ENCODE data around the gene PANK1.

PANK1 gene

GRCh38 chr10:89590326-89590725 is 54.7 kb downstream of the PANK1 start:
- Histone ChIP-seq H3K9me2 (replicated peaks; ENCODE audit: insufficient read depth, low read length) (no peaks in the 10 kb centered on the region), H3K4me2 (ENCODE audit: low read depth, low read length) (no peak overlapping the region), H3K36me3 (replicated peaks; ENCODE audit: insufficient read depth, low read length) (no peaks in the 10 kb centered on the region), H3K4me3 (ENCODE audit: low read length) (no peak overlapping the region), H3K4me1 (ENCODE audit: low read length) (no peaks in the 10 kb centered on the region), H3K9me3 (replicated peaks; ENCODE audit: insufficient read depth, low read length) (no peaks in the 10 kb centered on the region), H3K27ac (ENCODE audit: low read length) (no peak overlapping the region), H3F3A (ENCODE audit: insufficient read depth, low read length) (no peaks in the 10 kb centered on the region), H2AFZ (ENCODE audit: low read length) (no peak overlapping the region), H3K79me2 (ENCODE audit: low read length) (no peaks in the 10 kb centered on the region), H3K9ac (ENCODE audit: low read length) (no peak overlapping the region), H4K20me1 (ENCODE audit: insufficient read depth, low read length) (no peaks in the 10 kb centered on the region), H3K27me3 (replicated peaks; ENCODE audit: insufficient read depth, low read length) (no peaks in the 10 kb centered on the region)
- no peak for TF ChIP-seq CTCF (IDR thresholded peaks at IDR 0.05; ENCODE audit: low read length)
- no peak for TF ChIP-seq EZH2phosphoT487 (IDR thresholded peaks at IDR 0.05; ENCODE audit: low read length)
- TF ChIP-seq EZH2 (optimal IDR thresholded peaks at IDR 0.05; ENCODE audit: low read depth, low read length): no peak
- DNase-seq: no peak

- no peaks in the 10 kb centered on the region for H3K4me1 ChIP-seq (ENCODE audit: low read length)
- no peaks in the 10 kb centered on the region for H3K36me3 ChIP-seq (replicated peaks; ENCODE audit: insufficient read depth, low read length)
- no peaks in the 10 kb centered on the region for H3F3A ChIP-seq (ENCODE audit: insufficient read depth, low read length)
- no peak overlapping the region for H3K27ac ChIP-seq (ENCODE audit: low read length)
- no peak overlapping the region for H3K4me3 ChIP-seq (ENCODE audit: low read length)
- H4K20me1 ChIP-seq (ENCODE audit: insufficient read depth, low read length): no peaks in the 10 kb centered on the region
- H3K9ac ChIP-seq (ENCODE audit: low read length): no peak overlapping the region
- no peaks in the 10 kb centered on the region for H3K9me2 ChIP-seq (replicated peaks; ENCODE audit: insufficient read depth, low read length)
- no peaks in the 10 kb centered on the region for H3K9me3 ChIP-seq (replicated peaks; ENCODE audit: insufficient read depth, low read length)
- no peaks in the 10 kb centered on the region for H3K79me2 ChIP-seq (ENCODE audit: low read length)
- DNase-seq: no peak
- no peak overlapping the region for H2AFZ ChIP-seq (ENCODE audit: low read length)
- no peak for TF ChIP-seq CTCF (IDR thresholded peaks at IDR 0.05; ENCODE audit: low read length)
- no peak for TF ChIP-seq EZH2 (optimal IDR thresholded peaks at IDR 0.05; ENCODE audit: low read depth, low read length)
- no peak for TF ChIP-seq EZH2phosphoT487 (IDR thresholded peaks at IDR 0.05; ENCODE audit: low read length)
- H3K27me3 ChIP-seq (replicated peaks; ENCODE audit: insufficient read depth, low read length): no peaks in the 10 kb centered on the region
- H3K4me2 ChIP-seq (ENCODE audit: low read depth, low read length): no peak overlapping the region
These were observed 55.8 kb downstream of the PANK1 start for GRCh38 chr10:89589101-89589720.

- Histone ChIP-seq H3K4me2 (ENCODE audit: low read depth, low read length) (no peak overlapping the region), H3K27me3 (replicated peaks; ENCODE audit: insufficient read depth, low read length) (no peaks in the 10 kb centered on the region), H4K20me1 (ENCODE audit: insufficient read depth, low read length) (no peaks in the 10 kb centered on the region), H3F3A (ENCODE audit: insufficient read depth, low read length) (no peaks in the 10 kb centered on the region), H3K9me2 (replicated peaks; ENCODE audit: insufficient read depth, low read length) (no peaks in the 10 kb centered on the region), H3K4me3 (ENCODE audit: low read length) (no peak overlapping the region), H3K79me2 (ENCODE audit: low read length) (no peaks in the 10 kb centered on the region), H3K27ac (ENCODE audit: low read length) (no peak overlapping the region), H3K36me3 (replicated peaks; ENCODE audit: insufficient read depth, low read length) (no peaks in the 10 kb centered on the region), H3K9ac (ENCODE audit: low read length) (no peak overlapping the region), H3K4me1 (ENCODE audit: low read length) (no peaks in the 10 kb centered on the region), H2AFZ (ENCODE audit: low read length) (no peak overlapping the region), H3K9me3 (replicated peaks; ENCODE audit: insufficient read depth, low read length) (no peaks in the 10 kb centered on the region)
- no peak for DNase-seq
- no peak for TF ChIP-seq EZH2 (optimal IDR thresholded peaks at IDR 0.05; ENCODE audit: low read depth, low read length)
- TF ChIP-seq EZH2phosphoT487 (IDR thresholded peaks at IDR 0.05; ENCODE audit: low read length): no peak
- no peak for TF ChIP-seq CTCF (IDR thresholded peaks at IDR 0.05; ENCODE audit: low read length)
These were observed 56.4 kb downstream of the PANK1 start for GRCh38 chr10:89588671-89589070.
